ENCODE data around the gene PCGF3. TPM values are rescaled to one million over a fixed set of nuclear protein-coding genes. Genes with fewer than 3 reads are reported as not detected.

PCGF3 gene
- total RNA-seq, 1 donor from 2014 or later, result 88.1 TPM

DNA sequence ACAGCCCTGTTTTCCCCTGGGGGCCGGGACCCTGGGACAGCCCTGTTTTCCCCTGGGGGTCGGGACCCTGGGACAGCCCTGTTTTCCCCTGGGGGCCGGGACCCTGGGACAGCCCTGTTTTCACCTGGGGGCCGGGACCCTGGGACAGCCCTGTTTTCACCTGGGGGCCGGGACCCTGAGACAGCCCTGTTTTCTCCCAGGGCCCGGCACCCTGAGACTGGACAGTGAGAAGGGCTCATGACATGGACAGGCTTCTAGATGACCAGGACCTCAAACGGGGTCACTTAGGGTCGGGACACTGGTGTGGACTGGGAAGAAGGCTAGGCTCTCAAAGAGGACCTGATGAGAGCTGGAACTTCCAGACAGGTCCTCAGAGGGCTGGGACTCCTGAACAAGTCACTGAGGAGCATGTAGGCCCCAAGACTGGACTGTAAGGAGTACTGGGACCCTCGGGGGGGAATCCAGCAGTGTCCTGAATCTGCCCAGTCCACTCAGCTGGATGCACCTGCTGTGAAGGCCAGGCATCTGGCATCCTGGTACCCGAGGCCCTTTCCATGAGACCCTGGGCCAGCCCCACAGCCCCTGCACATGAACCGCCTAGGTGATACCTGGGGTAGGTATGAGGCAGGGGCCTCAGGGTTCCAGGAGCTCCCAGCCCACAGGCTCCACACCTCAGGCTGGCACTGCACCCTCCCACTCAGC lies 2.4 kb downstream of the PCGF3 start:
- no peak for DNase-seq (ENCODE audit: low spot score in 2 of 2, unreplicated experiment in 2 of 2)
- Mint-ChIP-seq H3K4me3 (peak overlapping the region; percentile 54), H3K36me3 (peaks cover 24% of the 10 kb centered on the region), H3K9me3 (no peaks in the 10 kb centered on the region), H3K27me3 (ENCODE audit: low read depth) (no peaks in the 10 kb centered on the region), H3K4me1 (peaks cover 23% of the 10 kb centered on the region), H3K27ac (no peak overlapping the region)
- TF ChIP-seq, protein P1, sequence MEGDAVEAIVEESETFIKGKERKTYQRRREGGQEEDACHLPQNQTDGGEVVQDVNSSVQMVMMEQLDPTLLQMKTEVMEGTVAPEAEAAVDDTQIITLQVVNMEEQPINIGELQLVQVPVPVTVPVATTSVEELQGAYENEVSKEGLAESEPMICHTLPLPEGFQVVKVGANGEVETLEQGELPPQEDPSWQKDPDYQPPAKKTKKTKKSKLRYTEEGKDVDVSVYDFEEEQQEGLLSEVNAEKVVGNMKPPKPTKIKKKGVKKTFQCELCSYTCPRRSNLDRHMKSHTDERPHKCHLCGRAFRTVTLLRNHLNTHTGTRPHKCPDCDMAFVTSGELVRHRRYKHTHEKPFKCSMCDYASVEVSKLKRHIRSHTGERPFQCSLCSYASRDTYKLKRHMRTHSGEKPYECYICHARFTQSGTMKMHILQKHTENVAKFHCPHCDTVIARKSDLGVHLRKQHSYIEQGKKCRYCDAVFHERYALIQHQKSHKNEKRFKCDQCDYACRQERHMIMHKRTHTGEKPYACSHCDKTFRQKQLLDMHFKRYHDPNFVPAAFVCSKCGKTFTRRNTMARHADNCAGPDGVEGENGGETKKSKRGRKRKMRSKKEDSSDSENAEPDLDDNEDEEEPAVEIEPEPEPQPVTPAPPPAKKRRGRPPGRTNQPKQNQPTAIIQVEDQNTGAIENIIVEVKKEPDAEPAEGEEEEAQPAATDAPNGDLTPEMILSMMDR (IDR thresholded peaks at IDR 0.05; ENCODE audit: unreplicated experiment), result no peak

DNA sequence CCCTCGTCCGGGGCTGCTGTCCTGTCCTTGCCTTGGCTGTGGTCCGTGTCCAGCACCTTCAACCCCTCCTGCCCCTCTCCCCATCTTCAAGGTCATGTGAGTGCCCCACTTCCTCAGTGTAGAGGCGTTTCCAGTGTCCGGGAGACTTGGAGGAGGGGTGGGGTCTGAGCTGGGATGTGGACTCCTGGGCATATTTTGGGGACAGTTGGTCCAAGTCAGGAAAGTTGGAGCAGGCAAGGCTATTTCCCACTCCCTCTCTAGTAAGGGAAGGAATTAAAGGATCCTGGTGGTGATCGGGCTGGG lies 3.0 kb downstream of the PCGF3 start:
- TF ChIP-seq, protein P1 (IDR thresholded peaks at IDR 0.05; ENCODE audit: unreplicated experiment), result no peak
- Mint-ChIP-seq H3K27ac (peak overlapping the region; percentile 25), H3K27me3 (ENCODE audit: low read depth) (no peaks in the 10 kb centered on the region), H3K4me3 (peak overlapping the region; percentile 37), H3K4me1 (peaks cover 23% of the 10 kb centered on the region), H3K36me3 (peaks cover 24% of the 10 kb centered on the region), H3K9me3 (no peaks in the 10 kb centered on the region)
- no peak for DNase-seq (ENCODE audit: low spot score in 2 of 2, unreplicated experiment in 2 of 2)

DNA sequence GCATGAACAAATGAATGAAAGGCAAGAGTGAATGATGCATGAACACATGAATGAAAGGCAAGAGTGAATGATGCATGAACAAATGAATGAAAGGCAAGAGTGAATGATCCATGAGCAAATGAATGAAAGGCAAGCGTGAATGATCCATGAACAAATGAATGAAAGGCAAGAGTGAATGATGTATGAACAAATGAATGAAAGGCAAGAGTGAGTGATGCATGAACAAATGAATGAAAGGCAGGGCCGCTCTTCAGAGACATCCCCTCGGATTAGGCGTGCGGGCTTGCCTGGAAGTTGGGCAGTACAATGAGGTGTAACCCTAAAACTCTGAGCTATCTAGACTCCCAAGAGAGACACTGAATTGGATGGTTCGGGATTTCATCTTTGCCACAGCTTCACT lies 3.7 kb downstream of the PCGF3 start:
- no peaks in the 10 kb centered on the region for H3K9me3 Mint-ChIP-seq

DNA sequence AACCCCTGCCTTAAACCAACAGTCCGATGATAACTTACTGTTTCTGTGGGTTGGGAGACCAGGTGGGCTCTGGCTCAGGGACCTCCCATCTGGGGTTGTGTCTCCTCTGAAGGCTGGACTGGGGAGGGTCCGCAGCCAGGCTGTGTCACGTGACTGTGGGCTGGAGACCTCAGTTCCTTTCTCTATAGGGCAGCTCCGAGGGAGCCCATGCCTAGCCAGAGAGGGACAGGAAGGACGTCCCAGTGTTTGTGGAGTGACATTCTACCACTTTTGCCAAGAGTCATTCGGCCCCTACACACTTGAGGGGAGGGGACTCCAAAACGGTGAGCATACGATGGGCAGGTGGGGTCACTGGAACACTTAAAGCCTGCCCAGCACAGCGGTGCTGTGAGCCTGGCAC lies 4.5 kb downstream of the PCGF3 start:
- H3K27ac Mint-ChIP-seq, result no peak overlapping the region
- H3K4me1 Mint-ChIP-seq, result peaks cover 23% of the 10 kb centered on the region
- peaks cover 28% of the 10 kb centered on the region for H3K36me3 Mint-ChIP-seq
- H3K4me3 Mint-ChIP-seq, result peak overlapping the region; percentile 26
- TF ChIP-seq, protein P1 (IDR thresholded peaks at IDR 0.05; ENCODE audit: unreplicated experiment), result no peak
- no peaks in the 10 kb centered on the region for H3K9me3 Mint-ChIP-seq
- no peak for DNase-seq (ENCODE audit: low spot score in 2 of 2, unreplicated experiment in 2 of 2)
- H3K27me3 Mint-ChIP-seq (ENCODE audit: low read depth), result no peaks in the 10 kb centered on the region

More for the DNA sequence above, 3.7 kb downstream of the PCGF3 start:
- no peak for DNase-seq (ENCODE audit: low spot score in 2 of 2, unreplicated experiment in 2 of 2)
- Mint-ChIP-seq H3K27ac (no peak overlapping the region), H3K4me1 (peaks cover 23% of the 10 kb centered on the region), H3K27me3 (ENCODE audit: low read depth) (no peaks in the 10 kb centered on the region), H3K36me3 (peaks cover 25% of the 10 kb centered on the region), H3K4me3 (peak overlapping the region; percentile 26)
- TF ChIP-seq, protein P1 (IDR thresholded peaks at IDR 0.05; ENCODE audit: unreplicated experiment), result no peak

DNA sequence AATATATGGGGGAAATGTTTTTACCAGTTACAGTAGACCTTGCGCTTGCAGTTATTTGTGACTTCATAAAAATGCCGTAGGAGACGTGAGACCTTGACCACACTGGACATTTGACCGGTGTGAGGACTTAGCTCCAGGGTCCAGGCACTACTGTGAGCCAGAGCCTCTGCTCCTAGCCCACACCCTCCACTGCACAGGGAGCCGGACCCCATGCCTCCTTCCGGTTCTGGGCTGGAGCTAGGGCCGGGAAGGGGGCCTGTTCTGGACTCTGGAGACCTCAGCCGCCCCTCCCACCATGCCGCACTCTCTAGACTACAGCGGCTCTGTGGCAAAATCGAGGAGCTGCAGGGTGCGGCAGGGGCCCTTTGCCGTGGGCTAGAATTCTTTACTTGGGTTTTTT lies 5.3 kb downstream of the PCGF3 start:
- peak overlapping the region; percentile 43 for H3K27ac Mint-ChIP-seq
- peaks cover 23% of the 10 kb centered on the region for H3K4me1 Mint-ChIP-seq
- H3K36me3 Mint-ChIP-seq, result peaks cover 28% of the 10 kb centered on the region
- no peak overlapping the region for H3K4me3 Mint-ChIP-seq
- H3K9me3 Mint-ChIP-seq, result no peaks in the 10 kb centered on the region
- H3K27me3 Mint-ChIP-seq (ENCODE audit: low read depth), result no peaks in the 10 kb centered on the region
- DNase-seq (ENCODE audit: low spot score in 2 of 2, unreplicated experiment in 2 of 2), result no peak
- TF ChIP-seq, protein P1 (IDR thresholded peaks at IDR 0.05; ENCODE audit: unreplicated experiment), result no peak
